ENCODE measurements around the gene RPS21.

The RPS21 gene

GRCh38 chr20:62428396-62429295, 41.7 kb downstream of the RPS21 start:
- no peak overlapping the region for H3K4me3 ChIP-seq (ENCODE audit: low read depth, low read length)
- no peak for DNase-seq (ENCODE audit: low read depth)
- no peak for TF ChIP-seq CTCF (IDR thresholded peaks at IDR 0.05; ENCODE audit: control insufficient read depth, extremely low read depth, insufficient read depth)

- no peak for TF ChIP-seq CTCF (IDR thresholded peaks at IDR 0.05; ENCODE audit: control insufficient read depth, extremely low read depth, insufficient read depth)
- no peak overlapping the region for H3K4me3 ChIP-seq (ENCODE audit: low read depth, low read length)
- DNase-seq (ENCODE audit: low read depth) = no peak
Observed at GRCh38 chr20:62429455-62430310, 42.8 kb downstream of the RPS21 start.

- no peak for TF ChIP-seq CTCF (IDR thresholded peaks at IDR 0.05; ENCODE audit: control insufficient read depth, extremely low read depth, insufficient read depth)
- no peak overlapping the region for H3K4me3 ChIP-seq (ENCODE audit: low read depth, low read length)
- DNase-seq (ENCODE audit: low read depth) = no peak
Observed at GRCh38 chr20:62430311-62430853, 43.5 kb downstream of the RPS21 start.

- DNase-seq (ENCODE audit: low read depth) = no peak
Observed at GRCh38 chr20:62430866-62431447, 44.1 kb downstream of the RPS21 start.

GRCh38 chr20:62433658-62434497, 47.0 kb downstream of the RPS21 start:
- peak; percentile 63 for DNase-seq (ENCODE audit: low read depth)
- TF ChIP-seq CTCF (IDR thresholded peaks at IDR 0.05; ENCODE audit: control insufficient read depth, extremely low read depth, insufficient read depth) = no peak
- no peak overlapping the region for H3K4me3 ChIP-seq (ENCODE audit: low read depth, low read length)

More at GRCh38 chr20:62430866-62431447, 44.1 kb downstream of the RPS21 start:
- no peak for TF ChIP-seq CTCF (IDR thresholded peaks at IDR 0.05; ENCODE audit: control insufficient read depth, extremely low read depth, insufficient read depth)
- H3K4me3 ChIP-seq (ENCODE audit: low read depth, low read length) = no peak overlapping the region

- no peak for DNase-seq (ENCODE audit: low read depth)
Observed at GRCh38 chr20:62436692-62437091, 49.8 kb downstream of the RPS21 start.

More at GRCh38 chr20:62436692-62437091, 49.8 kb downstream of the RPS21 start:
- no peak for TF ChIP-seq CTCF (IDR thresholded peaks at IDR 0.05; ENCODE audit: control insufficient read depth, extremely low read depth, insufficient read depth)
- no peak overlapping the region for H3K4me3 ChIP-seq (ENCODE audit: low read depth, low read length)
